Measurements from ENCODE around the gene LRFN2.

LRFN2 gene

GRCh38 chr6:40469323-40469722 is 117.8 kb downstream of the LRFN2 start:
- no peak for DNase-seq (ENCODE audit: extremely low spot score)
- ChIA-PET POLR2A (no interaction called here), CTCF (no interaction called here)
- TF ChIP-seq BHLHE40 (IDR thresholded peaks at IDR 0.05; ENCODE audit: borderline replicate concordance) = no peak
- TF ChIP-seq FOXK2 (IDR thresholded peaks at IDR 0.05) = no peak
- no peak for TF ChIP-seq LEF1 (IDR thresholded peaks at IDR 0.05; ENCODE audit: borderline replicate concordance)
- TF ChIP-seq L3MBTL2 (conservative IDR thresholded peaks at IDR 0.05) = no peak
- TF ChIP-seq TARDBP (IDR thresholded peaks at IDR 0.05) = no peak
- no peak for TF ChIP-seq HDGF (IDR thresholded peaks at IDR 0.05; ENCODE audit: borderline replicate concordance)
- TF ChIP-seq SUZ12 (IDR thresholded peaks at IDR 0.05) = no peak

- ChIA-PET CTCF (no interaction called here), POLR2A (no interaction called here)
- no peak for DNase-seq (ENCODE audit: extremely low spot score)
- TF ChIP-seq HDGF (IDR thresholded peaks at IDR 0.05; ENCODE audit: borderline replicate concordance) (no peak), PKNOX1 (IDR thresholded peaks at IDR 0.05) (no peak), SP1 (IDR thresholded peaks at IDR 0.05) (no peak), ELF4 (IDR thresholded peaks at IDR 0.05) (no peak)
Measured at GRCh38 chr6:40466986-40467539, 120.1 kb downstream of the LRFN2 start.

- no peak for DNase-seq (ENCODE audit: extremely low spot score)
- TF ChIP-seq ZNF384 (IDR thresholded peaks at IDR 0.05) = no peak
- no peak for TF ChIP-seq PKNOX1 (IDR thresholded peaks at IDR 0.05)
- TF ChIP-seq BHLHE40 (IDR thresholded peaks at IDR 0.05; ENCODE audit: borderline replicate concordance) = no peak
- no peak for TF ChIP-seq FOXM1 (IDR thresholded peaks at IDR 0.05; ENCODE audit: borderline replicate concordance)
- no peak for TF ChIP-seq HDGF (IDR thresholded peaks at IDR 0.05; ENCODE audit: borderline replicate concordance)
- TF ChIP-seq CTBP1 (IDR thresholded peaks at IDR 0.05; ENCODE audit: borderline replicate concordance) = no peak
- TF ChIP-seq FOXK2 (IDR thresholded peaks at IDR 0.05) = no peak
- TF ChIP-seq SUZ12 (IDR thresholded peaks at IDR 0.05) = no peak
- TF ChIP-seq L3MBTL2 (conservative IDR thresholded peaks at IDR 0.05) = no peak
- TF ChIP-seq TARDBP (IDR thresholded peaks at IDR 0.05) = no peak
- no peak for TF ChIP-seq LEF1 (IDR thresholded peaks at IDR 0.05; ENCODE audit: borderline replicate concordance)
- no peak for TF ChIP-seq ARNT (IDR thresholded peaks at IDR 0.05)
- no peak for TF ChIP-seq ELF4 (IDR thresholded peaks at IDR 0.05)
- no peak for TF ChIP-seq FOXA1 (IDR thresholded peaks at IDR 0.05)
- no peak for TF ChIP-seq SP1 (IDR thresholded peaks at IDR 0.05)
- TF ChIP-seq NFRKB (IDR thresholded peaks at IDR 0.05) = no peak
- CTCF ChIA-PET = no interaction called here
- POLR2A ChIA-PET = no interaction called here
Measured at GRCh38 chr6:40461643-40462042, 125.5 kb downstream of the LRFN2 start.

DNA sequence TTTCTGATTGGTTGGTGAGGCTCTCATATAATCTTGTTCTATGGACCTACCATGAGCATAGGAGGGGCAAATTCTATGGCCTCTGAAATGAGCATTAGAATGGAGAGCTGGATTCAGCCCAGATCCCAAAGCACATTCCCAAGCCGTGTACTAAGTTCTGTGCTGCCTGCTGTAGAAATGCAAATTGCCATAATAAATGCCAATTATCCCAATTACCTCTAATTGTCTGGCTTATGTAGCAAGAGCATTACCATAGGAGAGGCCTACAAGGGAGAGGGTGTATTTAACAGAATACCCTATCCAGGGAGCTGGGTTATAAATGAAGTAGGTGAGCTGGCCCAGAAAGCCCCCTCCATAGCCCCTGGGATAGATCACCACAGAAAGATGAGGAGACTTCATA is 126.8 kb downstream of the LRFN2 start:
- CTCF ChIA-PET = no interaction called here
- POLR2A ChIA-PET = no interaction called here
- TF ChIP-seq TARDBP (IDR thresholded peaks at IDR 0.05) (no peak), NFRKB (IDR thresholded peaks at IDR 0.05) (no peak), ZNF384 (IDR thresholded peaks at IDR 0.05) (no peak), CTBP1 (IDR thresholded peaks at IDR 0.05; ENCODE audit: borderline replicate concordance) (no peak), PKNOX1 (IDR thresholded peaks at IDR 0.05) (no peak), HDGF (IDR thresholded peaks at IDR 0.05; ENCODE audit: borderline replicate concordance) (no peak), BHLHE40 (IDR thresholded peaks at IDR 0.05; ENCODE audit: borderline replicate concordance) (no peak), SP1 (IDR thresholded peaks at IDR 0.05) (no peak), L3MBTL2 (conservative IDR thresholded peaks at IDR 0.05) (no peak)
- no peak for DNase-seq (ENCODE audit: extremely low spot score)

DNA sequence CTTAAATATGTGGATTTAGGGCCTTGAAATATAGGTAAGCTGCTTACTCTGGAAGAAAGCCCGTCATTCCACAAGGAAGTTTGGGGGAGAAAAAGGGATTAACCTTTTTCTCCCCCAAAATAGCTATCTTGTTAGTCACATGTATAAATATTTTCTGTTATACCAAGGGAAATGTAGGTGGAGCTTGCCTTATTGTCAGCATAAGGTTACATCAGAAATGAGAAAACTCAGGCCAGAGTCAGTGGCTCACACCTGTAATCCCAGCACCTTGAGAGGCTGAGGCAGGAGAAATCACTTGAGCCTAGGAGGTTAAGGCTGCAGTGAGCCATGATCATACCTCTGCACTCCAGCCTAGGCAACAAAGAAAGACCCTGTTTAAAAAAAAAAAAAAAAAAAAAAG is 129.9 kb downstream of the LRFN2 start:
- CTCF ChIA-PET = no interaction called here
- TF ChIP-seq ELF4 (IDR thresholded peaks at IDR 0.05) = no peak
- POLR2A ChIA-PET = no interaction called here
- DNase-seq (ENCODE audit: extremely low spot score) = no peak

GRCh38 chr6:40456390-40457013 is 130.7 kb downstream of the LRFN2 start:
- TF ChIP-seq LEF1 (IDR thresholded peaks at IDR 0.05; ENCODE audit: borderline replicate concordance) (no peak), FOXM1 (IDR thresholded peaks at IDR 0.05; ENCODE audit: borderline replicate concordance) (no peak), SUZ12 (IDR thresholded peaks at IDR 0.05) (no peak), CTBP1 (IDR thresholded peaks at IDR 0.05; ENCODE audit: borderline replicate concordance) (no peak), ARNT (IDR thresholded peaks at IDR 0.05) (no peak), ZNF384 (IDR thresholded peaks at IDR 0.05) (no peak), HDGF (IDR thresholded peaks at IDR 0.05; ENCODE audit: borderline replicate concordance) (no peak), SP1 (IDR thresholded peaks at IDR 0.05) (no peak)
- CTCF ChIA-PET = no interaction called here
- POLR2A ChIA-PET = no interaction called here

DNA sequence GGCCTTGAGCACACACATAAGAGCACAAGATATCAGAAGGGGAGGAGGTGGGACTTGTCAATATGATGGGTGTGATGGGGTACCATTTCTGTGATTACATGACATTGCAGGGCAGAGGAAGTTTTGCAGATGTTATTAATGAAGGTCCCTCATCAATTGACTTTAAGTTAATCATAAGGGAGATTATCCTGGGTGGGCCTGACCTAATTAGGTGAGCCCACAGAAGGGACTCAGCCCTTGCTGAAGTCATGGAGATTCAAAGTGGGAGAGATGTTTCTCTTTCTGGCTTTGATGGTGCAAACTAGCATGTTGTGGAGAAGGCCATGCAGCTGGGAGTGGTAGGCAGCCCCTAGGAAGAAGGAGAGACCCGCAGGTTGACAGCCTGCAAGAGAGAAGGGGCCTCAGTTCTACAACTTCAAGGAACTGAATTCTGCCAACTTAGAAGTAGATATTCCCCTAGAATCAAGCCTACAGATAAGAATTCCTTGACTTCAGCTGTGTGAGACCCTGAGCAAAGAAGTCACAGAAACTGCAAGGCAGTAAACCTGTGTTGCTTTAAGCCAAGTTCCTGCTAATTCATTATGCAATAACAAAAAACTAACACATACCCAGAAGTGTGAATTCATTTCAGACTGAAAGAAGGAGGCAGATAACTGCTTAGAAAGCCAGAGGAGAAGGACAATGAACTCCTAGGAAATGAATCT is 131.3 kb downstream of the LRFN2 start:
- ChIA-PET CTCF (no interaction called here), POLR2A (no interaction called here)
- TF ChIP-seq TARDBP (IDR thresholded peaks at IDR 0.05) (no peak), ARNT (IDR thresholded peaks at IDR 0.05) (no peak), ZNF384 (IDR thresholded peaks at IDR 0.05) (no peak), HDGF (IDR thresholded peaks at IDR 0.05; ENCODE audit: borderline replicate concordance) (no peak), FOXA1 (IDR thresholded peaks at IDR 0.05) (no peak), LEF1 (IDR thresholded peaks at IDR 0.05; ENCODE audit: borderline replicate concordance) (no peak), SP1 (IDR thresholded peaks at IDR 0.05) (no peak), FOXK2 (IDR thresholded peaks at IDR 0.05) (no peak), NFRKB (IDR thresholded peaks at IDR 0.05) (no peak)
- no peak for DNase-seq (ENCODE audit: extremely low spot score)

More at GRCh38 chr6:40456390-40457013, 130.7 kb downstream of the LRFN2 start:
- DNase-seq (ENCODE audit: extremely low spot score) = no peak
